DND-41 (cell line): Measurements from ENCODE around the gene NUTF2.
A peak's percentile ranks its signal among the peaks of the same experiment; 100 is the strongest.

Experiments
- ATAC-seq: fragments of 200-7000 bp; cut with Tn5 transposase; 3 replicates; pipeline ENCODE4 v1.9.1; 2021; ENCODE audit warnings: low read depth; ENCODE audit not compliant: insufficient read depth
- DNase-seq: peaks from one replicate; pipeline ENCODE4 v3.0.0-alpha.2; 2020
- H2AFZ ChIP-seq: 2 replicates; pipeline ENCODE4 v1.6.0; 2012; ENCODE audit warnings: low read depth, low read length
- H3K27ac ChIP-seq: 2 replicates; pipeline ENCODE4 v1.5.1; 2012; ENCODE audit warnings: low read length, inconsistent platforms
- H3K27me3 ChIP-seq: fragments of 200-600 bp; sonication (generic); 2 replicates; pipeline ENCODE4 v1.6.0; 2012; ENCODE audit warnings: low read length, mild to moderate bottlenecking, inconsistent platforms; ENCODE audit not compliant: insufficient read depth, poor library complexity
- H3K36me3 ChIP-seq: 2 replicates; pipeline ENCODE4 v1.5.1; 2012; ENCODE audit warnings: low read length, inconsistent platforms; ENCODE audit not compliant: insufficient read depth
- H3K4me1 ChIP-seq: 2 replicates; pipeline ENCODE4 v1.5.1; 2012; ENCODE audit warnings: mild to moderate bottlenecking, low read length; ENCODE audit not compliant: insufficient read depth
- H3K4me2 ChIP-seq: 2 replicates; pipeline ENCODE4 v1.6.0; 2012; ENCODE audit warnings: mild to moderate bottlenecking, moderate library complexity, low read length, inconsistent platforms; ENCODE audit not compliant: insufficient read depth
- H3K4me3 ChIP-seq, 2 experiments: fragments of 200-600 bp in 1 of 2; shearing (Covaris generic) in 1 of 2; 2 replicates each; pipeline ENCODE4 v1.5.1; 2012 to 2016; ENCODE audit warnings: inconsistent platforms in 2 of 2, low read length in 2 of 2, mild to moderate bottlenecking in 2 of 2, low read depth in 1 of 2, moderate library complexity in 1 of 2
- H3K79me2 ChIP-seq: 2 replicates; pipeline ENCODE4 v1.6.0; 2012; ENCODE audit warnings: low read length, inconsistent platforms; ENCODE audit not compliant: insufficient read depth
- H3K9ac ChIP-seq: 2 replicates; pipeline ENCODE4 v1.6.0; 2012; ENCODE audit warnings: low read depth, mild to moderate bottlenecking, inconsistent platforms, low read length, moderate library complexity
- H3K9me3 ChIP-seq: 2 replicates; pipeline ENCODE4 v1.5.1; 2012; ENCODE audit warnings: low read length, moderate library complexity, mild to moderate bottlenecking, inconsistent platforms; ENCODE audit not compliant: insufficient read depth, severe bottlenecking
- H4K20me1 ChIP-seq: 2 replicates; pipeline ENCODE4 v1.6.0; 2012; ENCODE audit warnings: low read length; ENCODE audit not compliant: insufficient read depth
- EZH2 ChIP-seq: IDR thresholded peaks from 3 replicates; pipeline ENCODE4 v1.6.1; 2012; ENCODE audit warnings: borderline replicate concordance, low read depth, mild to moderate bottlenecking, moderate library complexity, low read length, inconsistent platforms; ENCODE audit not compliant: severe bottlenecking
- TF ChIP-seq, protein P1 (sequence below): IDR thresholded peaks from 2 replicates; pipeline ENCODE4 v1.5.1; 2012; ENCODE audit warnings: borderline replicate concordance, low read length, moderate library complexity, mild to moderate bottlenecking; ENCODE audit not compliant: poor library complexity, severe bottlenecking; ENCODE audit errors: extremely low read depth

Gene NUTF2

DNA sequence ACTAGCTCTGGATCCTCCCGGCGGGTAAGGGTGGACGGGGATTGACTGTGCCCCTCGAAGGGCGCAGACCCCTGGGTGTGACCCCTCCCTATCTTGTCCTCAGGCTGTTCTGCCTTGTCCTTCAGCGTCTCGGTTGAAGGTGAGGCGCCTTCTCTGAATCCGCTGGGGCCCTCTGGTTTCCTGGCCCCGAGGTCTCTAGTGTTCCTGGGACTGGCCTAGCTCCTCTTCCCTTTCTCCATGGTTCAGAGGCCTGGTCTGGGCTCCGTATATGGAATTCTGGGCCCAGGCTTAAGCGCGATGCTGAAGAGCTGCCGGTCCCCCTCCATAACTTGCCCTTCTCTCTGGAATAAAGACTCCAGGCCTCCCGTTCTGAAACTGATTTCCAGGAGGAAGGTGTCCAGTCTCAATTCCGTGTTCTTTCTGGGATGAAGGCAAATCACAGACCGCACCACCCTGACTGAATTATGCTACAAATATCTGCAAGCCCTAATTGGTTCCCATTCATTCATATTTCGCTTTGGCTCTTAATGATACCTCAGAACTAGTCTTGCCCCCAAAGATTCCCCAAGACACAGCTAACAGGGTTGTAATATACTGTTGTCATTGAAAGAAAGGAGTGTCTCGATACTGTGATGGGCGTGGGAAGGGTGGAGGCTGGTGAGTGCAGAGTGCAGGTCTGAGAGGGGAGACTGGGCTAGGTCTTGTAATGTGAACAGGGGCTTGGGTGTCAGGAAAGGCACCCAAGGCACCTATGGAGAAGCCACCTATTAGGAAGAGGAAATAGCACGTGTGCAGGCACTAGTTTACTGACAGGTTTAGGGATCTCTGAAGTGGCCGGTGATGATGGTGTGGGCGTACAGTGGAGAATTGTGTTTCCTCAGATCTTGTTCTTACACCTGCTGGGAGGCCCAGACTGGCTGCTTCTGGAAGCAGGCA lies 27.0 kb downstream of the NUTF2 start:
- H3K36me3 ChIP-seq, result peaks cover 77% of the 10 kb centered on the region
- H3K4me1 ChIP-seq, result peaks cover 33% of the 10 kb centered on the region
- peaks cover 45% of the 10 kb centered on the region for H3K79me2 ChIP-seq
- H3K27me3 ChIP-seq, result no peaks in the 10 kb centered on the region
- H4K20me1 ChIP-seq, result peaks cover 46% of the 10 kb centered on the region
- DNase-seq, result no peak
- ATAC-seq, result no peak; the same call in 2 of the 3 replicates
- peak overlapping the region; percentile 72 for H2AFZ ChIP-seq
- no peaks in the 10 kb centered on the region for H3K9me3 ChIP-seq
- H3K9ac ChIP-seq, result peak overlapping the region; percentile 86
- peak overlapping the region; percentile 85 to 95 for H3K4me3 ChIP-seq
- peak overlapping the region; percentile 85 for H3K27ac ChIP-seq
- peak overlapping the region; percentile 88 for H3K4me2 ChIP-seq
- TF ChIP-seq, protein P1, sequence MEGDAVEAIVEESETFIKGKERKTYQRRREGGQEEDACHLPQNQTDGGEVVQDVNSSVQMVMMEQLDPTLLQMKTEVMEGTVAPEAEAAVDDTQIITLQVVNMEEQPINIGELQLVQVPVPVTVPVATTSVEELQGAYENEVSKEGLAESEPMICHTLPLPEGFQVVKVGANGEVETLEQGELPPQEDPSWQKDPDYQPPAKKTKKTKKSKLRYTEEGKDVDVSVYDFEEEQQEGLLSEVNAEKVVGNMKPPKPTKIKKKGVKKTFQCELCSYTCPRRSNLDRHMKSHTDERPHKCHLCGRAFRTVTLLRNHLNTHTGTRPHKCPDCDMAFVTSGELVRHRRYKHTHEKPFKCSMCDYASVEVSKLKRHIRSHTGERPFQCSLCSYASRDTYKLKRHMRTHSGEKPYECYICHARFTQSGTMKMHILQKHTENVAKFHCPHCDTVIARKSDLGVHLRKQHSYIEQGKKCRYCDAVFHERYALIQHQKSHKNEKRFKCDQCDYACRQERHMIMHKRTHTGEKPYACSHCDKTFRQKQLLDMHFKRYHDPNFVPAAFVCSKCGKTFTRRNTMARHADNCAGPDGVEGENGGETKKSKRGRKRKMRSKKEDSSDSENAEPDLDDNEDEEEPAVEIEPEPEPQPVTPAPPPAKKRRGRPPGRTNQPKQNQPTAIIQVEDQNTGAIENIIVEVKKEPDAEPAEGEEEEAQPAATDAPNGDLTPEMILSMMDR, result no peak
- no peak for TF ChIP-seq EZH2

DNA sequence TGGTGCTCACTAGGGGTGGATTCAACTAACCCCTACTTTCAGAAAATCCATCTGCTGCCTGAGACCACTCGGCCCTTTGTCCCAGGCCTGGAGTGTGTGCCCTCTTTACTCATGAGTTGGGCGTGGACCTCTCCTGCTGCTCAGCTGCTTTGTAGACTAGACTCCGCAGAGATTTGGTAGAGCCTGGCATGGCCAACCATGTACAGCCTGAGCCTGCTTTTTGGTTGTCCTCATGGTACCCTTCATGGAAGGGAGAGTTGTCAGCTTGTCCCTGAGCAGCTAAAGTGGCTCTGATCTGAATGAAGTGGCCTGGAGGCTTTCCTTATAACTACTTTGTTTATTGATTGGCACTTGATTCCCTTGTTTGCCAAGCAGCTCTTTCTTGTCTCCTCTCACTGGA lies 27.6 kb downstream of the NUTF2 start:
- DNase-seq, result no peak
- Histone ChIP-seq H3K9me3 (no peaks in the 10 kb centered on the region), H2AFZ (no peak overlapping the region), H4K20me1 (peaks cover 51% of the 10 kb centered on the region), H3K27ac (peak overlapping the region; percentile 85; the same call in 1 of the 2 replicates), H3K4me2 (peak overlapping the region; percentile 88), H3K4me3 (peak overlapping the region in 1 of 2 experiments; percentile 95; a peak in 3 of 4 replicates), H3K4me1 (peaks cover 33% of the 10 kb centered on the region), H3K36me3 (peaks cover 77% of the 10 kb centered on the region), H3K27me3 (no peaks in the 10 kb centered on the region), H3K9ac (peak overlapping the region; percentile 86), H3K79me2 (peaks cover 45% of the 10 kb centered on the region)
- ATAC-seq, result no peak
- TF ChIP-seq, protein P1, result no peak

DNA sequence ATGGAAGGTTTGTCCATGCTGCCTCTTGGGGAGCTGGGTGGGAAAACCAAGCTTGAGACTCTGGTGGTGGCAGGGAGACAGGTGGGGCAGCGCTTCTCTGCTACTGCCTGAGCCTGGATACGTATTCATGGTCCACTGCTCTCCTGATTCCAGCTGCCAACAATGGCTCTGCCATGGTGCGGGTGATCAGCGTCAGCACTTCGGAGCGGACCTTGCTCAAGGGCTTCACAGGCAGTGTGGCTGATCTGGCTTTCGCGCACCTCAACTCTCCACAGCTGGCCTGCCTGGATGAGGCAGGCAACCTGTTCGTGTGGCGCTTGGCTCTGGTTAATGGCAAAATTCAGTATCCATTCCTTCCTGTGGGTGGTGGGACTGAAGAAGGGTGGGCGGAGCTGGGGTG lies 30.3 kb downstream of the NUTF2 start:
- no peak overlapping the region for H3K9ac ChIP-seq
- no peak overlapping the region for H3K4me3 ChIP-seq
- H3K27me3 ChIP-seq, result no peaks in the 10 kb centered on the region
- H2AFZ ChIP-seq, result no peak overlapping the region
- no peak for ATAC-seq
- no peak for TF ChIP-seq EZH2
- TF ChIP-seq, protein P1, result no peak
- H4K20me1 ChIP-seq, result peaks cover 59% of the 10 kb centered on the region
- H3K4me1 ChIP-seq, result peaks cover 32% of the 10 kb centered on the region
- peaks cover 79% of the 10 kb centered on the region for H3K36me3 ChIP-seq
- no peaks in the 10 kb centered on the region for H3K9me3 ChIP-seq
- H3K27ac ChIP-seq, result no peak overlapping the region
- DNase-seq, result no peak
- H3K4me2 ChIP-seq, result no peak overlapping the region
- peaks cover 45% of the 10 kb centered on the region for H3K79me2 ChIP-seq
